K562 treated with DMSO at 1 percent for 4 hours (cell line): Measurements from ENCODE around the gene POU4F3. TPM values are rescaled to one million over a fixed set of nuclear protein-coding genes. Genes with fewer than 3 reads are reported as not detected.

Experiments used
- total RNA-seq: library from RNA; unstranded; fragments of 300-600 nt; gene quantifications from 2 replicates; pipeline ENCODE4 v1.2.3, GENCODE V29; 2022; ENCODE audit not compliant: insufficient read depth

Gene POU4F3, protein sequence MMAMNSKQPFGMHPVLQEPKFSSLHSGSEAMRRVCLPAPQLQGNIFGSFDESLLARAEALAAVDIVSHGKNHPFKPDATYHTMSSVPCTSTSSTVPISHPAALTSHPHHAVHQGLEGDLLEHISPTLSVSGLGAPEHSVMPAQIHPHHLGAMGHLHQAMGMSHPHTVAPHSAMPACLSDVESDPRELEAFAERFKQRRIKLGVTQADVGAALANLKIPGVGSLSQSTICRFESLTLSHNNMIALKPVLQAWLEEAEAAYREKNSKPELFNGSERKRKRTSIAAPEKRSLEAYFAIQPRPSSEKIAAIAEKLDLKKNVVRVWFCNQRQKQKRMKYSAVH
- not detected in 2 replicates for total RNA-seq

DNA sequence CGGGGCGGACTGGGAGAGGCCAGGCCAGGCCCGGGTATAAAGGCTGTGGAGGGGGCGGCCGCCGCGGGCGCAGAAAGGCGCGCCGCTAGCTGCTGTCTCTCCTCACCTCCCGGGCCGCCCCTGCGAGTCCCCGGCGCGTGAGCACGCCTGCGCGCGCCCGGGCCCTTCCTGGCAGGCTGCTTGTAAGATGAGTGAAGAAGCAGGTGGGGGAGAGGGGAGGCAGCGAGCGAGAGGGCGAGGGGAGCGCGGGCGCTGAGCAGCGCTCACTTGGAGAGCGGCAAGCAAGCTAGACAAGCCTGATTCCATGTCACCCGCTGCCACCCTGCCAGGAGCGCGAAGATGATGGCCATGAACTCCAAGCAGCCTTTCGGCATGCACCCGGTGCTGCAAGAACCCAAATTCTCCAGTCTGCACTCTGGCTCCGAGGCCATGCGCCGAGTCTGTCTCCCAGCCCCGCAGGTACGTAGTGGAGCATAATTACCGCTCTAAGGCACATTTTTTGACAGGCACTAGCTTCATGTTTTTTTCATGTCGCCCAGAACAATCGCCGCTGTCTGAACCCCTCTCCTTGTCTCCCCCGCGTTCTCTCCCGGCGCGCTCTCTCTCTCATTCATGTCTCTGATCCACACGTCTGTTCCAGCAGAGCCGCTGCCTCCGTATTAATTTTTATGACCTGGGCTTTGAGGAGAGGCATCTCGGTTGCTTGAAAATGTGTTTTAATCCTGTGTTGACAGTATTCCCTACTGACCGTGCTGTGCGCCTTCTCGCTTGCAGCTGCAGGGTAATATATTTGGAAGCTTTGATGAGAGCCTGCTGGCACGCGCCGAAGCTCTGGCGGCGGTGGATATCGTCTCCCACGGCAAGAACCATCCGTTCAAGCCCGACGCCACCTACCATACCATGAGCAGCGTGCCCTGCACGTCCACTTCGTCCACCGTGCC lies at the start of gene POU4F3:
TSS of gene POU4F3 (plus strand) at position 66 of the 941 bp plus-strand sequence. CDS start at position 340, 274 bp downstream.

Other genes with a start within 250 kb of the POU4F3 start
- 5.6 TPM in 1 of 2 replicates, not detected in the other for gene PLAC8L1, start 233.3 kb upstream of the POU4F3 start, total RNA-seq
- 96.4 TPM in 2 replicates for gene LARS1, start 156.2 kb upstream of the POU4F3 start, total RNA-seq
- gene RBM27, start 135.2 kb upstream of the POU4F3 start, total RNA-seq: 8.1 and 8.5 TPM in 2 replicates
- gene TCERG1, start 108.5 kb downstream of the POU4F3 start, total RNA-seq: 43.2 and 54.3 TPM in 2 replicates
- not detected in 2 replicates for gene GPR151, start 177.4 kb downstream of the POU4F3 start, total RNA-seq